Camera-type eye (tissue), 1 donor: ENCODE results near the gene SETD6. TPM values are rescaled to one million over a fixed set of nuclear protein-coding genes. Genes with fewer than 3 reads are reported as not detected.

Experiments
- total RNA-seq: library from RNA; depleted of rRNA; stranded (reverse); fragments of >200 nt; gene quantifications from one replicate; pipeline ENCODE4 v1.2.3, GENCODE V29; 2014

SETD6 gene
- total RNA-seq: 36.7 TPM

GRCh38 chr16:58515125-58515870 is at the start of gene SETD6:
TSS of gene SETD6 (plus strand) at chr16:58515517. CDS start at chr16:58515538, 21 bp downstream.

GRCh38 chr16:58499615-58500351 is 15.5 kb upstream of the SETD6 start, which contains the start of gene NDRG4:
TSS of gene NDRG4 (plus strand) at chr16:58500143. CDS start at chr16:58500249, 106 bp downstream.

Other genes with a start within 250 kb of the SETD6 start
- not detected for gene PRSS54, start 220.5 kb upstream of the SETD6 start, total RNA-seq
- 7.5 TPM for gene GINS3, start 123.0 kb upstream of the SETD6 start, total RNA-seq
- 103 TPM for gene NDRG4, start 15.4 kb upstream of the SETD6 start, total RNA-seq
- gene CNOT1, start 114.3 kb downstream of the SETD6 start, total RNA-seq: 168 TPM
- gene SLC38A7, start 169.3 kb downstream of the SETD6 start, total RNA-seq: 20.1 TPM
- gene GOT2, start 218.8 kb downstream of the SETD6 start, total RNA-seq: 63.7 TPM